Neural cell (in vitro differentiated cells): ENCODE data around the gene ACYP2. TPM values are rescaled to one million over a fixed set of nuclear protein-coding genes. Genes with fewer than 3 reads are reported as not detected.

Source experiments
- H2AFZ ChIP-seq: fragments of 200-600, 300-800 bp; sonication (generic), shearing (Covaris generic); 2 replicates; pipeline ENCODE4 v1.6.0; 2014; ENCODE audit warnings: low read depth, mild to moderate bottlenecking, antibody characterized with exemption, low read length, moderate library complexity
- H3F3A ChIP-seq: fragments of 200-600 bp; shearing (Covaris generic); 2 replicates; pipeline ENCODE4 v1.6.1; 2016; ENCODE audit warnings: mild to moderate bottlenecking, moderate library complexity, mixed read lengths, antibody characterized with exemption, low read length; ENCODE audit not compliant: insufficient read depth, poor library complexity, severe bottlenecking
- H3K27ac ChIP-seq: fragments of 200-600, 300-800 bp; sonication (generic), shearing (Covaris generic); 2 replicates; pipeline ENCODE4 v1.5.1; 2014; ENCODE audit warnings: mild to moderate bottlenecking, low read length, moderate library complexity
- H3K27me3 ChIP-seq: fragments of 300-800, 200-600 bp; sonication (generic), shearing (Covaris generic); 2 replicates; pipeline ENCODE4 v1.6.0; 2014; ENCODE audit warnings: mild to moderate bottlenecking, low read depth, low read length, moderate library complexity; ENCODE audit not compliant: insufficient read depth
- H3K36me3 ChIP-seq: fragments of 300-800, 200-600 bp; sonication (generic), shearing (Covaris generic); 2 replicates; pipeline ENCODE4 v1.5.1; 2014; ENCODE audit warnings: mild to moderate bottlenecking, antibody characterized with exemption, low read length, moderate library complexity; ENCODE audit not compliant: insufficient read depth
- H3K4me2 ChIP-seq: fragments of 300-800, 200-600 bp; sonication (generic), shearing (Covaris generic); 2 replicates; pipeline ENCODE4 v1.6.0; 2014; ENCODE audit warnings: mild to moderate bottlenecking, low read length
- H3K4me3 ChIP-seq: fragments of 300-800, 200-600 bp; sonication (generic), shearing (Covaris generic); 2 replicates; pipeline ENCODE4 v1.5.1; 2014; ENCODE audit warnings: mild to moderate bottlenecking, low read length, moderate library complexity
- H3K79me2 ChIP-seq: fragments of 200-600 bp; shearing (Covaris generic); replicated peaks from 2 replicates; pipeline ENCODE4 v1.6.0; 2014; ENCODE audit warnings: mild to moderate bottlenecking, low read length, moderate library complexity; ENCODE audit not compliant: insufficient read depth
- H3K9ac ChIP-seq: fragments of 300-800, 200-600 bp; sonication (generic), shearing (Covaris generic); 2 replicates; pipeline ENCODE4 v1.6.1; 2016; ENCODE audit warnings: mild to moderate bottlenecking, low read length, mixed read lengths
- H3K9me2 ChIP-seq: fragments of 200-600 bp; shearing (Covaris generic); 2 replicates; pipeline ENCODE4 v1.6.1; 2016; ENCODE audit warnings: mild to moderate bottlenecking, low read length, mixed read lengths; ENCODE audit not compliant: insufficient read depth
- H3K9me3 ChIP-seq: fragments of 200-600, 300-800 bp; sonication (generic), shearing (Covaris generic); 2 replicates; pipeline ENCODE4 v1.6.1; 2016; ENCODE audit warnings: mild to moderate bottlenecking, mixed run types, low read length, moderate library complexity, mixed read lengths
- H4K20me1 ChIP-seq: fragments of 200-600 bp; shearing (Covaris generic); 2 replicates; pipeline ENCODE4 v1.6.1; 2016; ENCODE audit warnings: mild to moderate bottlenecking, mixed run types; ENCODE audit not compliant: insufficient read depth
- CTCF ChIP-seq: fragments of 450-650 bp; IDR thresholded peaks from 2 replicates; pipeline ENCODE4 v1.5.1; 2014; ENCODE audit warnings: antibody characterized with exemption, mild to moderate bottlenecking, moderate library complexity; ENCODE audit not compliant: poor library complexity, severe bottlenecking
- EP300 ChIP-seq: fragments of 450-650 bp; conservative IDR thresholded peaks from 2 replicates; pipeline ENCODE4 v1.6.1; 2014; ENCODE audit warnings: antibody characterized with exemption, mild to moderate bottlenecking, moderate library complexity; ENCODE audit not compliant: poor library complexity, severe bottlenecking
- EZH2 ChIP-seq: fragments of 200-600, 300-800 bp; shearing (Covaris generic), sonication (generic); IDR thresholded peaks from 2 replicates; pipeline ENCODE4 v1.6.1; 2014; ENCODE audit warnings: antibody characterized with exemption, low read length, borderline replicate concordance, mild to moderate bottlenecking; ENCODE audit not compliant: insufficient read depth, poor library complexity, severe bottlenecking
- MXI1 ChIP-seq: fragments of 450-650 bp; conservative IDR thresholded peaks from 2 replicates; pipeline ENCODE4 v1.6.1; 2014; ENCODE audit warnings: antibody characterized with exemption, mild to moderate bottlenecking; ENCODE audit not compliant: poor library complexity, severe bottlenecking
- POLR2AphosphoS5 ChIP-seq: IDR thresholded peaks from 2 replicates; pipeline ENCODE4 v1.6.1; 2012
- RAD21 ChIP-seq: fragments of 450-650 bp; conservative IDR thresholded peaks from 2 replicates; pipeline ENCODE4 v1.6.1; 2014; ENCODE audit warnings: antibody characterized with exemption, mild to moderate bottlenecking, moderate library complexity
- REST ChIP-seq: IDR thresholded peaks from 2 replicates; pipeline ENCODE4 v1.6.1; 2012; ENCODE audit warnings: borderline replicate concordance
- SMC3 ChIP-seq: fragments of 450-650 bp; conservative IDR thresholded peaks from 2 replicates; pipeline ENCODE4 v1.6.1; 2014; ENCODE audit warnings: antibody characterized with exemption, mild to moderate bottlenecking, moderate library complexity; ENCODE audit not compliant: poor library complexity
- TAF1 ChIP-seq: IDR thresholded peaks from 2 replicates; pipeline ENCODE4 v1.6.1; 2012; ENCODE audit warnings: low read depth
- polyA plus RNA-seq: library from polyadenylated mRNA; depleted of rRNA; stranded (reverse); fragments of >200 nt; gene quantifications from 2 replicates; pipeline ENCODE4 v1.2.3, GENCODE V29; 2014

ACYP2 gene
- polyA plus RNA-seq, 1 donor from 2014 or later = 48.2 TPM

GRCh38 chr2:54139210-54139609 lies 23.8 kb downstream of the ACYP2 start:
- Histone ChIP-seq H2AFZ (no peak overlapping the region), H3K36me3 (no peaks in the 10 kb centered on the region), H3K4me2 (no peak overlapping the region), H3K9me3 (no peaks in the 10 kb centered on the region), H3F3A (no peaks in the 10 kb centered on the region), H3K79me2 (no peaks in the 10 kb centered on the region), H3K9ac (no peak overlapping the region), H4K20me1 (no peaks in the 10 kb centered on the region), H3K9me2 (no peaks in the 10 kb centered on the region), H3K27me3 (no peaks in the 10 kb centered on the region), H3K27ac (no peak overlapping the region), H3K4me3 (no peak overlapping the region)
- TF ChIP-seq CTCF (no peak), POLR2AphosphoS5 (no peak), MXI1 (no peak), EP300 (no peak), REST (no peak)

- no peaks in the 10 kb centered on the region for H3F3A ChIP-seq
- no peaks in the 10 kb centered on the region for H3K9me2 ChIP-seq
- no peaks in the 10 kb centered on the region for H3K79me2 ChIP-seq
- H3K4me2 ChIP-seq = no peak overlapping the region
- no peak overlapping the region for H3K27ac ChIP-seq
- H3K27me3 ChIP-seq = no peaks in the 10 kb centered on the region
- TF ChIP-seq MXI1 (no peak), CTCF (no peak), EP300 (no peak), REST (no peak), POLR2AphosphoS5 (no peak), RAD21 (no peak), EZH2 (no peak), TAF1 (no peak), SMC3 (no peak)
- no peaks in the 10 kb centered on the region for H3K9me3 ChIP-seq
- H3K9ac ChIP-seq = no peak overlapping the region
- no peak overlapping the region for H3K4me3 ChIP-seq
- no peaks in the 10 kb centered on the region for H3K36me3 ChIP-seq
- no peak overlapping the region for H2AFZ ChIP-seq
- H4K20me1 ChIP-seq = no peaks in the 10 kb centered on the region
Observed at GRCh38 chr2:54143780-54144179, 28.4 kb downstream of the ACYP2 start.
